Femur (tissue), 1 donor: ENCODE results near the gene ZNF70.
"Not testable (repeated sequence)": the region's sequence is repeated elsewhere in the genome, so short reads cannot be mapped to it uniquely, and the experiment has no call there.

Source experiments
- DNase-seq: peaks from one replicate; pipeline ENCODE4 v3.0.0-alpha.2; 2017

The ZNF70 gene

GRCh38 chr22:23754980-23755636, 4.2 kb upstream of the ZNF70 start:
- DNase-seq: no peak

- DNase-seq: no peak
Observed at GRCh38 chr22:23754220-23754919, 3.5 kb upstream of the ZNF70 start, which contains the start of gene VPREB3. VPREB3 (minus strand) TSS chr22:23754425; CDS start chr22:23754363, 62 bp downstream.

- DNase-seq: no peak
Observed at GRCh38 chr22:23753385-23753784, 2.5 kb upstream of the ZNF70 start.

- DNase-seq: no peak
Observed at GRCh38 chr22:23752750-23753149, 1.8 kb upstream of the ZNF70 start.

GRCh38 chr22:23752090-23752691, 1.3 kb upstream of the ZNF70 start:
- peak; percentile 68 for DNase-seq

GRCh38 chr22:23751441-23751996, 607 bp upstream of the ZNF70 start:
- no peak for DNase-seq

- no peak for DNase-seq
Observed at GRCh38 chr22:23750367-23750713, 572 bp downstream of the ZNF70 start.

- DNase-seq: peak; percentile 80
Observed at GRCh38 chr22:23749841-23750301, 1.0 kb downstream of the ZNF70 start.

GRCh38 chr22:23745791-23746190, 5.1 kb downstream of the ZNF70 start:
- no peak for DNase-seq

GRCh38 chr22:23744485-23744884, 6.4 kb downstream of the ZNF70 start:
- no peak for DNase-seq

- DNase-seq: no peak
Observed at GRCh38 chr22:23744001-23744400, 6.9 kb downstream of the ZNF70 start.

- peak; percentile 90 for DNase-seq
Observed at GRCh38 chr22:23743303-23743705, 7.6 kb downstream of the ZNF70 start.

GRCh38 chr22:23742505-23743264, 8.2 kb downstream of the ZNF70 start:
- DNase-seq: no peak

- no peak for DNase-seq
Observed at GRCh38 chr22:23737696-23738095, 13.2 kb downstream of the ZNF70 start.

- DNase-seq: not testable (repeated sequence)
Observed at GRCh38 chr22:23728108-23728507, 22.8 kb downstream of the ZNF70 start.

GRCh38 chr22:23722724-23723123, 28.2 kb downstream of the ZNF70 start:
- DNase-seq: no peak

- no peak for DNase-seq
Observed at GRCh38 chr22:23722160-23722559, 28.8 kb downstream of the ZNF70 start.

GRCh38 chr22:23720855-23721254, 30.1 kb downstream of the ZNF70 start:
- no peak for DNase-seq

GRCh38 chr22:23718371-23719165, 32.3 kb downstream of the ZNF70 start:
- DNase-seq: no peak

- peak; percentile 90 for DNase-seq
Observed at GRCh38 chr22:23716811-23717801, 33.8 kb downstream of the ZNF70 start.
